HG02970 (cell line): ENCODE results near the gene LAMA3.

Experiments used
- ATAC-seq: cut with Tn5 transposase; IDR thresholded peaks from one replicate; pipeline ENCODE4 v1.9.1; 2021; ENCODE audit warnings: mild to moderate bottlenecking, moderate library complexity, moderate number of reproducible peaks; ENCODE audit not compliant: unreplicated experiment, low FRiP score

Gene LAMA3

DNA sequence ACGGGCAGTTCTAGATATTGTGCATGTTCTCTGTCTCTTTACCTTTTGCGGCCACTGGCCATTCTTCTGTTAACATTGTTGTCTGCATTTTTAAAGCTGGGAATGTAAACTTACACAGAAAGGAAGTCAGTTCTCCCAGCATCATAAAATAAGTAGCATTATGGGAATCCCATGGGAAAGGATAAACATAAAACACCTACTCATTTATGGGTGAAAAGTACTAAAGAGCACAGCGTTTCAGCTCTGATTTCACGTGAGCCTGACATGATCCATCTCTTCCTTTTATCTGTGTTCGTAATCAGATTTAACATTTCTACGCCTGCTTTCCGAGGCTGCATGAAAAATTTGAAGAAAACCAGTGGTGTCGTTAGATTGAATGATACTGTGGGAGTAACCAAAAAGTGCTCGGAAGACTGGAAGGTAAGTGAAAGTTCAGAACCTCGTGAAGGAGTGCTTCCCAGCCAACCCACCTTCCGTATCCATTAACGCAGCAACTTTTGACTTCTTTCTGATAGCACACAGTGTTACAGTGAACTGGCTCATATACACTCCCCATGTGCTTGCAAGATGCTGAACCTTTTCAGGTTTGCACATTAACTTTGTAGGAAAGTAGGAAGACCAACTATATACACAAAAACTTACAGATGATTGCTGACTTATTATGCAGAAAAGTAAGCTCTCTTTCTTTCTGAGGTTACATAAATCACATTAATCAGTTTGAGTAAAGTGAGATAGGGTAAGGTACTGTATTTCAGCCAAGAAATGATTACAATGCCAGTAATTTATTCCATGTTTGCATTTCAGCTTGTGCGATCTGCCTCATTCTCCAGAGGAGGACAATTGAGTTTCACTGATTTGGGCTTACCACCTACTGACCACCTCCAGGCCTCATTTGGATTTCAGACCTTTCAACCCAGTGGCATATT lies 238.8 kb downstream of the LAMA3 start:
- no peak for ATAC-seq

DNA sequence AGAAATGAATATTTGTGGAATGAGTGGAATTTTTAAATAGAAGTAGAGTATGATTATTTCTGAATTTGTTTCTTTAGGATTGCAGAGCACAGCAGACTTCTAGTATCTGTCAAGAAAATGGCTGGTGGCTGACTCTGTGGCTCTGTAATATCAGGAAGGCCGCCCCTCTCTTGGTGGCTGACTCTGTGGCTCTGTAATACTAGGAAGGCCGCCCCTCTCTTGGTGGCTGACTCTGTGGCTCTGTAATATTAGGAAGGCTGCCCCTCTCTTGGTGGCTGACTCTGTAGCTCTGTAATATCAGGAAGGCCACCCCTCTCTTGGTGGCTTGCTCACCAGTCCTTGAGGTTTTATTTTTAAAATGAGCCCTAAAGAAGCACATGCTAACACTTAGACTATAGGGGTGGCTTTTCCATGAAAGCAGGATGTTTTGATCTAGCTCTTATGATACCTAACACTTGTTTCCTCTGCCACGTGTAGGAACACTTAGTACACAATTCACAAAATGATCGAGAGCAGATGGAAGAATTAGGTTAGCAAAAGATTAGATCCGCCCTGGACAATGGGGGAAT lies 240.2 kb downstream of the LAMA3 start:
- no peak for ATAC-seq

DNA sequence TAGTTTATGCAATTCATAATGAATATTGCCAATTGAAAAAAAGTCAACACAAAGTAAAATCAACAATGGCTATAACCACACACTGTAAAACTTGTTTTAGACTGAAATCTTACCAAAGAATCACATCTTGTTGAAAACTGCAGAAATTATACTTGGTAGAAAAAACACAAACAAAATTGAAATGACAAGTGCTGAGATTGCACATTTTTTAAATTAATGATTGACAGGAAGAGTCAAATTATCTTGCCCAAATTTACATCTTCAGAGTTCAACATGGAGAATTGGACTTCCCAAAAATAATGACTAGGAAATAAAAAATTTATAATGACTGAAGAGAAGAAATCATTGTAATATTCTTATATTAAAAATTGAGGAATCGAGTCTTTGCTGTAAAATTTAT lies 240.7 kb downstream of the LAMA3 start:
- ATAC-seq, result no peak

GRCh38 chr18:23932385-23933067 lies 243.3 kb downstream of the LAMA3 start:
- no peak for ATAC-seq

DNA sequence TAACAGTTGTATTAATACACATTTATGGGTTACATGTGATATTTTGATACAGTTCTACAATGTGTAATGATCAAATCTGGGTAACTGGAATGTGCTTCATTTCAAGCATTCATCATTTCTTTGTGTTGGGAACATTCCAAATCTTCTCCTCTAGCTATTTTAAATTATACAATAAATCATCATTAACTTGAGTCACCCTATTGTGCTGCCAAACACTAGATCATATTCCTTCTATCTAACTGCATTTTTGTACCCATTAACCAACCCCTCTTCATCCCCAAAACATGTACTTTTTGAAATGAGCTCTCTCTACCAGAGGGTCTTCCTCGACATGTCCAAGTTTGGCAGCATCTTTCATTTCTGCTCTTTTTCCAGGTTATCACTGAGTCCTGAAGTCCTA lies 244.2 kb downstream of the LAMA3 start:
- no peak for ATAC-seq

GRCh38 chr18:23934252-23934651 lies 245.0 kb downstream of the LAMA3 start:
- no peak for ATAC-seq

- ATAC-seq, result no peak
These were observed 245.6 kb downstream of the LAMA3 start for GRCh38 chr18:23934863-23935262.

- no peak for ATAC-seq
These were observed 246.6 kb downstream of the LAMA3 start for GRCh38 chr18:23935804-23936203.

GRCh38 chr18:23936381-23936958 lies 247.2 kb downstream of the LAMA3 start:
- ATAC-seq, result no peak

DNA sequence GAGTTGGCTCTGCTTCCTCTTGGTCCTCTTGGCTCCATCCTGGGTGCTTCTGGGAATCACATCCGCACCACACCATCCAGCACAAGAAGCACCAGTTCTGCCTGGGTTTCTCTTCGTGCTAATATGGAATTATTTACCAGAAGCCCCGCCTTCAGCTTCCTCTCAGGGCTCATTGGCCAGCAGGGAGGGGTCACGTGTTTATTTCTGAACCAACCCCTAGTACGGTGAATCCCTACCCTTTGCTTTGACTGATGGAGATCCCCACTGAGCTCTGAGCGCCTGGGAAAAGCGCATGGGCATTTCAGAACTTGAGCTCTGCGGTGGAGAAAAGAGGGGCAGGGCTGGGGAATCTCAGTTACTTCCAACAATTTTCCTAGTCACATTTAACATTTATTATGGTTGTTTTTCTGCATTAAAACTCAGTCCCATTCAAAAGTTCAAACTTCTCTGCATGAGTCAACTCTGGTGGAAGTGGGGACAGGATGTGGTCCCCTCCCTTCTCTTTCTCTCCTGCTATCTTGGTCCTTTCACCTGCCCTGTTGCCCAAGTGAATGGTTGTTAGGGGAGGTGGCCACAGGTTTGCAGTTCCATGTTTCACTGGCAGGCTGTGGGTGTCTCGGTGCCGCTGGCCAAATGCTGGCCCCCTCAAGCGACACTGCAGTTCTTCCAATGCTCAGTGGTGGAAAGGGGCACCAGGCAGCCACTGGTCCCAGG lies 248.9 kb downstream of the LAMA3 start:
- no peak for ATAC-seq

- ATAC-seq, result no peak
These were observed 249.7 kb downstream of the LAMA3 start for GRCh38 chr18:23938901-23939341.

GRCh38 chr18:23939366-23939765 lies 250.1 kb downstream of the LAMA3 start:
- no peak for ATAC-seq

DNA sequence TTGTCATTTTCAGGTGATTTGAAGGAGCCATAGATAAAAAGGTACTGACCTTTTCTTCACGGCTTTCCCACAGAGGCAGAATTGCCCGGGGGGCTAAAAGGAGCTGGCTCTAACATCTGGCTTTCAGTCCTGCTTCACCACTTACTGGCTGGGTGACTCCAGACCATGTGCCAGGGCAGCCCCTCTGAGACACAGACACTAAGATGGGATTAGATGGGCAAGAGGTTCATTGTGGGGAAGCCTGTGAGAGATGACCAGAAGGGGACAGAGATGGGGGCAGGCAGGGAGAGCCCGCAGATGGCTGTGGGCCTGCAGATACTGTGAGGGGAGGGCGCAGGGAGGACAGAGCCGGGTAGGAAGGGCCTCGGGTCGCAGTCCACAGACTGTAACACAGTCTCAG lies 250.6 kb downstream of the LAMA3 start:
- no peak for ATAC-seq

GRCh38 chr18:23941791-23942190 lies 252.5 kb downstream of the LAMA3 start:
- ATAC-seq, result no peak

GRCh38 chr18:23943104-23943503 lies 253.9 kb downstream of the LAMA3 start:
- ATAC-seq, result no peak

DNA sequence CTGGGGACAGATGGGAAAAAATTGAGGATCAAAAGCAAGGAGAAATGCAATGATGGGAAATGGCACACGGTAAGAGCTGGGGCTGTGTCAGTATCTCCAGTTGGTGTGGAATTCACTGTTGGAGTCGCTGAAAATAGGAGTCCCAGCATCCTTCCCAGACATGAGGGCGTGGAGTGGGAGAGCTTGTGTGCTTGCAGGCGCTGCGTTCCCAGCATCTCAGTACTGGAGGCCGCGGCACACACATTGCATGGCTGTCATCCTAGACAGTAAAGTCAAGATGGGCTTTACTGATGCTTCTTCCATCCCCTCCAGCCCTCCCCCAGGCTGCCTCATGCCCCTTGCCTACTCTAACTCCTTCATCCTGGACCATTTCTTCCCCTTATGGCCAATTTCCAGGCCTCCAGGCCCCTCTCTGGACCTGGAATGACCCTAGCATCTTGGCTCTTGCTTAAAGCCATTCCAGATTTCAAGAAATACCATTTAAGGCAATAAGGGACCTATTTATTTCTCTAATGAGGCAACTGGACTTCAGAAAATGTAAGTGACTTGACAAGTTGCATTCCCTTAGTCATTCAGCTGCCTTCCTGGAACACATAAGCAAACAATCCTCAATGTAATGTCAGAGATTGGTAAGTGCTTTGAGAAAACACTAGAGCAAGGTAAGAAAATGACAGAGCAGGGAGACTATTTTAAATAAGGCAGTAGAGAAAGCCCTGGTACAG lies 254.8 kb downstream of the LAMA3 start:
- ATAC-seq, result no peak

DNA sequence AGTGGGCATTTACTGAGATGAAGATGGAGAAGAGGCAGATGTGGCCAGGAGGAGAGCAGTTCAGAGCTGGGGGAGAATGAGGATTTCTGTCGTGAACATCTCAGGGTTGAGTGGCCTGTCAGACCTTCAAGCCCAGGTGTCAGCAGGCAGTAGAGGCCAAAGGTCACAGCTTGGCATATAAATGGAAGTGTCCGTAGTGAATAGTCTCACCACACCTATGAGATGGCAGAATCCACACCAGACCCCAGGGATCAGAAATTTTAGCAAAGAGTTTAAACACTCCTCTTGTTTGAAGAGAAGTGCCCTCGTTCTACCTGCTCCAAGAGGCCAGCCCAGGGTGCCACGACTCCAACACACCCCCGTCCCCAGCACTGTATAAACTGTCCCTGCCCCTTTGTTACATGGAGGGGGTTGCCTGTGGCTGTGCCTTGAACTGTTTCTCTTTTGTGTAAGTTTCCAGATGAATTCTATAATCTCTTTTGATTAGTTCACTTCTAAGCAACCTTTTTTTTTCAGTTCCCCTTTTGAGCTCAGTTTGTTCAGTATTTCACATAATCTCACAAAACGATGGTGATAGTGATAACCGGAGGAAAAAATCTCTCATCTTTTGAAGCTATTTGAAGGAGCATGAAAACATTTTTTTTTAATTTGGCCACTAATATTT lies 256.3 kb downstream of the LAMA3 start:
- ATAC-seq, result no peak

- no peak for ATAC-seq
These were observed 260.6 kb downstream of the LAMA3 start for GRCh38 chr18:23949863-23950262.

- ATAC-seq, result no peak
These were observed 261.4 kb downstream of the LAMA3 start for GRCh38 chr18:23950644-23951043.
